Left lung (tissue), 10 donors: ENCODE results near the gene OPCML. TPM values are rescaled to one million over a fixed set of nuclear protein-coding genes. Genes with fewer than 3 reads are reported as not detected.

Experiments
- ATAC-seq: fragments of 200-7000 bp; cut with Tn5 transposase; one replicate; pipeline ENCODE4 v1.9.1; 2020; ENCODE audit warnings: moderate library complexity
- DNase-seq, 4 donors: peaks; one replicate each; pipeline ENCODE4 v3.0.0-alpha.2; 2013 to 2020
- H3K27ac ChIP-seq, 2 donors: fragments of 200-600 bp; sonication (generic) in 1 of 2; one replicate each; pipeline versions ENCODE4 v1.5.0 to v1.8.0; 2020 to 2021
- H3K27me3 ChIP-seq, 2 donors: fragments of 200-600 bp; sonication (generic) in 1 of 2; one replicate each; pipeline versions ENCODE4 v1.5.0 to v1.8.0; 2020 to 2021
- H3K36me3 ChIP-seq, 2 donors: fragments of 200-600 bp; sonication (generic) in 1 of 2; one replicate each; pipeline versions ENCODE4 v1.5.0 to v1.8.0; 2020 to 2021
- H3K4me1 ChIP-seq, 2 donors: fragments of 200-600 bp; one replicate each; pipeline ENCODE4 v1.8.0; 2021
- H3K4me3 ChIP-seq, 2 donors: fragments of 200-600 bp; sonication (generic) in 1 of 2; one replicate each; pipeline versions ENCODE4 v1.5.0 to v1.8.0; 2020 to 2021; ENCODE audit warnings: mild to moderate bottlenecking in 1 of 2
- H3K9me3 ChIP-seq, 2 donors: fragments of 200-600 bp; sonication (generic) in 1 of 2; one replicate each; pipeline versions ENCODE4 v1.5.0 to v1.8.0; 2020 to 2021
- intact Hi-C, 2 donors: fragments of 100-400 bp; cut with DNase I; formaldehyde crosslinking; loops; one replicate each; pipeline versions ENCODE4 v1.11.2 to v1.14.2; 2022
- polyA plus RNA-seq, 6 donors: library from polyadenylated mRNA; unstranded; fragments of 120-200 nt; gene quantifications; one replicate each; pipeline ENCODE4 v1.2.1, GENCODE V29; 2013; ENCODE audit not compliant: insufficient read length in 6 of 6
- total RNA-seq, 2 donors: library from RNA; stranded (reverse); fragmentation: NEBNext Ultra II Directional; extraction: Animal tissue kit (Norgen Biotek cat#: 25700); gene quantifications; one replicate each; pipeline ENCODE4 v1.2.1, GENCODE V29; 2021
- TF ChIP-seq, protein P1 (sequence below), 2 donors: fragments of 200-600 bp; sonication (generic) in 1 of 2; IDR thresholded peaks; one replicate each; pipeline versions ENCODE4 v1.5.0 to v1.8.0; 2021; ENCODE audit warnings: antibody characterized with exemption in 2 of 2
- donor health status: DM: no; HTN: yes; CAD: no.
- donor health status: DM: no; HTN: no; CAD: no.

OPCML gene
- total and polyA plus RNA-seq, 8 donors, result 0.98 to 5.3 (median 1.9) TPM; not detected in 2

DNA sequence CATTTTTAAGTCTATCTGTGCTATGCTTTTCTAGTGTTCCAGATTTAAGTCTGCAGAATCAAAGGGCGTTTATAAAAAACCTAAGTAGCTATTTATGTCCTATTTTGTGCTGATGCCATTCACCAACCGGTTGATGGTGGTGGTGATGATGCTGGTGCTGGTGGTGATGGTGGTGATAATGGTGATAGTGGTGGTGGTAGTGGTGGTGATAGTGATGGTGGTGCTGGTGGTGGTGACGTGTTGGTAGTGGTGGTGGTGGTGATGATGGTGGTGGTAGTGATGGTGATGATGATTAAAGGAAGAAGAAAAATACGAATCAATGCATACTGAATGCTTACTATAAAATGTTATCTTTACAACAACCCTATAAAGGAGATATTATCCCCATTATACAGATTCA is 178.2 kb downstream of the OPCML start:
- H3K36me3 ChIP-seq, result no peaks in the 10 kb centered on the region
- TF ChIP-seq, protein P1, sequence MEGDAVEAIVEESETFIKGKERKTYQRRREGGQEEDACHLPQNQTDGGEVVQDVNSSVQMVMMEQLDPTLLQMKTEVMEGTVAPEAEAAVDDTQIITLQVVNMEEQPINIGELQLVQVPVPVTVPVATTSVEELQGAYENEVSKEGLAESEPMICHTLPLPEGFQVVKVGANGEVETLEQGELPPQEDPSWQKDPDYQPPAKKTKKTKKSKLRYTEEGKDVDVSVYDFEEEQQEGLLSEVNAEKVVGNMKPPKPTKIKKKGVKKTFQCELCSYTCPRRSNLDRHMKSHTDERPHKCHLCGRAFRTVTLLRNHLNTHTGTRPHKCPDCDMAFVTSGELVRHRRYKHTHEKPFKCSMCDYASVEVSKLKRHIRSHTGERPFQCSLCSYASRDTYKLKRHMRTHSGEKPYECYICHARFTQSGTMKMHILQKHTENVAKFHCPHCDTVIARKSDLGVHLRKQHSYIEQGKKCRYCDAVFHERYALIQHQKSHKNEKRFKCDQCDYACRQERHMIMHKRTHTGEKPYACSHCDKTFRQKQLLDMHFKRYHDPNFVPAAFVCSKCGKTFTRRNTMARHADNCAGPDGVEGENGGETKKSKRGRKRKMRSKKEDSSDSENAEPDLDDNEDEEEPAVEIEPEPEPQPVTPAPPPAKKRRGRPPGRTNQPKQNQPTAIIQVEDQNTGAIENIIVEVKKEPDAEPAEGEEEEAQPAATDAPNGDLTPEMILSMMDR (IDR thresholded peaks at IDR 0.05), result no peak
- intact Hi-C loops, result no loop called here
- H3K27me3 ChIP-seq, result no peaks in the 10 kb centered on the region
- ATAC-seq (no peak), DNase-seq (no peak)
- no peaks in the 10 kb centered on the region for H3K4me1 ChIP-seq
- no peak overlapping the region for H3K4me3 ChIP-seq
- H3K9me3 ChIP-seq, result no peaks in the 10 kb centered on the region
- H3K27ac ChIP-seq, result no peak overlapping the region

DNA sequence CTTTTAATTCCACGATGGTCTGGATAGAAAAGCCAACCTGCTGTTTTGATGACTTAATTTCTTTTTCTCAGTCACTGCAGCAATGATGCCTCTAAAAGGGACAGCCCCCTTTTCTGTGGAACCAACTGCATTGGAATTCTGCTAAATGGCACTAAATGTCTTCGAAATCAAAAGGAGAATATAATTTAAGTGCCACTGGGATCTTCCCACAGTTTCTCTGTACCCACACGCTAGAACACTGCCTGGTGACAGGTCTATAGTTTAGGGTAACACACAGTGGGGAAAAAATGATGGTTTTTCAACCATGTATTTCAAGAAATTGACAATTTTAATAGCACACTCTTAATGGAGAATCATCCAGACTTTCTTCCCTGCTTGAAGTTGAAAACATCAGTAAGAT is 182.3 kb downstream of the OPCML start:
- no peak for DNase-seq
- Histone ChIP-seq H3K27ac (no peak overlapping the region), H3K4me1 (no peaks in the 10 kb centered on the region), H3K36me3 (no peaks in the 10 kb centered on the region), H3K27me3 (no peaks in the 10 kb centered on the region), H3K9me3 (no peaks in the 10 kb centered on the region), H3K4me3 (no peak overlapping the region)
- intact Hi-C loops, result no loop called here
- TF ChIP-seq, protein P1 (IDR thresholded peaks at IDR 0.05), result no peak
- no peak for ATAC-seq

DNA sequence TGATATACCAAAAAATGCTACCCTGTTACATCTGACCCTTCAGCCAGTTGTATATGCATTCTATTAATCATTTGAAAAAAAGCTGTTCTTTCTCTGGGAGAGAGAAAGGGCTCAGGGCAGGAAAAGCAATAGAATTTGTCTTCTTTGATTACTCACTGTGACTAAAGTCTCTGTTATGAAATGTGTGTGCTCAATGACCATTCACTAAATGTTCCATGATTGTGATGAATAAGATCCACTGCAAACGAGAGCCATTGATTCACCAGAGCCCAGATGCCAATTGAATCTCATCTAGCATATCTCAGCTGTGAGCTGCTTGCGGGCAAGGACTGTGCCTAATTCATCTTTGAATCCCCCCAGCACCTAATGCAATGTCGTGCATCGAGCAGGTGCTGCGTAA is 184.3 kb downstream of the OPCML start:
- no peaks in the 10 kb centered on the region for H3K27me3 ChIP-seq
- H3K9me3 ChIP-seq, result no peaks in the 10 kb centered on the region
- intact Hi-C loops, result no loop called here
- no peak overlapping the region for H3K27ac ChIP-seq
- TF ChIP-seq, protein P1 (IDR thresholded peaks at IDR 0.05), result no peak
- ATAC-seq (no peak), DNase-seq (no peak)
- H3K4me3 ChIP-seq, result no peak overlapping the region
- no peaks in the 10 kb centered on the region for H3K36me3 ChIP-seq
- no peaks in the 10 kb centered on the region for H3K4me1 ChIP-seq

DNA sequence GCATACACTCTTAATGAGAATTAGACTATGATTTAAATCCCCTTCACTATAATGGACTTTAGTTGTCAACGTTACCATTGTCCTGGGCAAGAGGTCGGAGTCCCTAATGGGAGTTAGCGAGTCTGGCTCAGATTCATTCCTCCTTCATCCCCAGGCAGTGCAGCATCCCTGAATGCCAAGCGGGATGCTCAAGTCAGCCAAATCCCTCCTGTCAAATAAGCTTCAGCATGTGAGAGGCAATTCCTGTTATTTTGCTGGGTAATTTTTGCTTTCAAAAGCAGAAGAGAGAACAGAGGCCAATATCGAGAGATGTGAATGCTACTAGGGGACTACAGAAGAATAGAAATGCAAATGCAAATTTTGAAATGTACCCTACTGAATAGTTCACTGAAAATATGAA is 186.2 kb downstream of the OPCML start:
- no peak for ATAC-seq
- TF ChIP-seq, protein P1 (IDR thresholded peaks at IDR 0.05), result no peak
- no peak overlapping the region for H3K27ac ChIP-seq
- no peaks in the 10 kb centered on the region for H3K4me1 ChIP-seq
- no peak for DNase-seq
- no peaks in the 10 kb centered on the region for H3K9me3 ChIP-seq
- intact Hi-C loops, result no loop called here
- no peaks in the 10 kb centered on the region for H3K36me3 ChIP-seq
- H3K27me3 ChIP-seq, result no peaks in the 10 kb centered on the region
- H3K4me3 ChIP-seq, result no peak overlapping the region

DNA sequence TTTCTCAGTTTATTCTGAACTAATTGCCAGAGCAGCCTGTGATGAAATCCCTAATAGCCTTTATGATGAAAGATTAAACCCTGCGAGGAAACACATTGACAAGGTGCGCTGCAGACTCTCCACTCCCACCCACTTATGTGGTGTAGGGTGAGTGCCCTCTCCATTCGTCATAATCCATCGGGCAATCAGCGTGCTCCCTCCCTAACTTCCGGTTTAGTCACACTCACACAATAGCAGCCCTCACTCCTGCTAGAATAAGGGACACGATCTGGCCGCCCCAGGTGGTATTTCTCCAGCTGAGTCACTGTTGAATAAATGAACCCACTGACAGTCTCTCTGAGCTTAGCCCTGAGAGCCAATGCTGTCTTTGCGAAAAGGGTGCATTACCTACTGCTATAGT is 188.3 kb downstream of the OPCML start:
- TF ChIP-seq, protein P1 (IDR thresholded peaks at IDR 0.05), result no peak
- no peaks in the 10 kb centered on the region for H3K36me3 ChIP-seq
- ATAC-seq (no peak), DNase-seq (peak in 1 of 4 donors; percentile 10)
- no peak overlapping the region for H3K4me3 ChIP-seq
- H3K27me3 ChIP-seq, result no peaks in the 10 kb centered on the region
- H3K27ac ChIP-seq, result no peak overlapping the region
- no peaks in the 10 kb centered on the region for H3K4me1 ChIP-seq
- H3K9me3 ChIP-seq, result no peaks in the 10 kb centered on the region
- intact Hi-C loops, result no loop called here
